NCI-H1930 (cell line): ENCODE results near the gene RECK.
"Not testable (repeated sequence)": the region's sequence is repeated elsewhere in the genome, so short reads cannot be mapped to it uniquely, and the experiment has no call there.

Source experiments
- DNase-seq, 2 experiments: peaks; one replicate each; lab custom pipeline; 2025; lab: John Stamatoyannopoulos, UW

Gene RECK

GRCh38 chr9:36118201-36118600 is 81.5 kb downstream of the RECK start:
- no peak for DNase-seq

- no peak for DNase-seq
Measured at GRCh38 chr9:36118706-36119105, 82.0 kb downstream of the RECK start.

GRCh38 chr9:36119476-36119875 is 82.8 kb downstream of the RECK start:
- DNase-seq, result no peak

- no peak for DNase-seq
Measured at GRCh38 chr9:36120705-36121104, 84.0 kb downstream of the RECK start.

GRCh38 chr9:36121971-36122370 is 85.3 kb downstream of the RECK start:
- no peak for DNase-seq

- no peak for DNase-seq
Measured at GRCh38 chr9:36123515-36123914, 86.8 kb downstream of the RECK start.

GRCh38 chr9:36125062-36125855 is 88.5 kb downstream of the RECK start:
- DNase-seq, result no peak

- DNase-seq, result no peak
Measured at GRCh38 chr9:36126016-36126730, 89.5 kb downstream of the RECK start.

GRCh38 chr9:36127652-36128244 is 91.0 kb downstream of the RECK start:
- no peak for DNase-seq

GRCh38 chr9:36128349-36128748 is 91.6 kb downstream of the RECK start:
- DNase-seq, result no peak

- DNase-seq, result no peak
Measured at GRCh38 chr9:36129139-36129538, 92.4 kb downstream of the RECK start.

- not testable (repeated sequence) for DNase-seq
Measured at GRCh38 chr9:36131666-36132065, 95.0 kb downstream of the RECK start.

GRCh38 chr9:36132086-36132485 is 95.4 kb downstream of the RECK start:
- DNase-seq, result no peak

GRCh38 chr9:36134761-36135505 is 98.2 kb downstream of the RECK start:
- DNase-seq, result no peak

GRCh38 chr9:36135741-36136271 is 99.1 kb downstream of the RECK start:
- no peak for DNase-seq

- DNase-seq, result peak; percentile 35 to 69
Measured at GRCh38 chr9:36136272-36136893, 99.7 kb downstream of the RECK start, which contains the start of gene GLIPR2. GLIPR2 (plus strand) TSS chr9:36136733; CDS start chr9:36136779, 46 bp downstream.

GRCh38 chr9:36136894-36137391 is 100.2 kb downstream of the RECK start:
- no peak for DNase-seq

- DNase-seq, result no peak
Measured at GRCh38 chr9:36137392-36138004, 100.8 kb downstream of the RECK start.

- no peak for DNase-seq
Measured at GRCh38 chr9:36138496-36138895, 101.8 kb downstream of the RECK start.

- DNase-seq, result no peak
Measured at GRCh38 chr9:36138901-36139300, 102.2 kb downstream of the RECK start.
